LNCAP (cell line): Measurements from ENCODE around the gene MLANA.

Source experiments
- CTCF ChIP-seq: fragments of 450-650 bp; IDR thresholded peaks from 2 replicates; pipeline ENCODE4 v1.5.1; 2017; ENCODE audit warnings: mild to moderate bottlenecking

MLANA gene

GRCh38 chr9:5953743-5954707, 63.3 kb downstream of the MLANA start:
- TF ChIP-seq CTCF: no peak

- no peak for TF ChIP-seq CTCF
Observed at GRCh38 chr9:5957166-5957565, 66.5 kb downstream of the MLANA start.

GRCh38 chr9:5958273-5958672, 67.6 kb downstream of the MLANA start:
- TF ChIP-seq CTCF: no peak
